KOPT-K1 (cell line): ENCODE measurements around the gene SLPI.

Source experiments
- H3K27ac ChIP-seq: fragments of 200-600 bp; sonication (generic); 2 replicates; pipeline ENCODE4 v1.5.1; 2016; ENCODE audit warnings: antibody characterized with exemption, mild to moderate bottlenecking, low read depth, low read length; ENCODE audit not compliant: poor library complexity, severe bottlenecking
- H3K36me3 ChIP-seq: fragments of 200-600 bp; sonication (generic); 2 replicates; pipeline ENCODE4 v1.5.1; 2017; ENCODE audit warnings: antibody characterized with exemption, mild to moderate bottlenecking, low read length, moderate library complexity; ENCODE audit not compliant: insufficient read depth
- H3K9me3 ChIP-seq: fragments of 200-600 bp; sonication (generic); 2 replicates; pipeline ENCODE4 v1.5.1; 2017; ENCODE audit warnings: antibody characterized with exemption, low read length, mild to moderate bottlenecking; ENCODE audit not compliant: insufficient read depth, poor library complexity, severe bottlenecking

SLPI gene

GRCh38 chr20:45253261-45253660 is 1.1 kb downstream of the SLPI start:
- Histone ChIP-seq H3K9me3 (no peaks in the 10 kb centered on the region), H3K27ac (no peak overlapping the region), H3K36me3 (no peaks in the 10 kb centered on the region)

DNA sequence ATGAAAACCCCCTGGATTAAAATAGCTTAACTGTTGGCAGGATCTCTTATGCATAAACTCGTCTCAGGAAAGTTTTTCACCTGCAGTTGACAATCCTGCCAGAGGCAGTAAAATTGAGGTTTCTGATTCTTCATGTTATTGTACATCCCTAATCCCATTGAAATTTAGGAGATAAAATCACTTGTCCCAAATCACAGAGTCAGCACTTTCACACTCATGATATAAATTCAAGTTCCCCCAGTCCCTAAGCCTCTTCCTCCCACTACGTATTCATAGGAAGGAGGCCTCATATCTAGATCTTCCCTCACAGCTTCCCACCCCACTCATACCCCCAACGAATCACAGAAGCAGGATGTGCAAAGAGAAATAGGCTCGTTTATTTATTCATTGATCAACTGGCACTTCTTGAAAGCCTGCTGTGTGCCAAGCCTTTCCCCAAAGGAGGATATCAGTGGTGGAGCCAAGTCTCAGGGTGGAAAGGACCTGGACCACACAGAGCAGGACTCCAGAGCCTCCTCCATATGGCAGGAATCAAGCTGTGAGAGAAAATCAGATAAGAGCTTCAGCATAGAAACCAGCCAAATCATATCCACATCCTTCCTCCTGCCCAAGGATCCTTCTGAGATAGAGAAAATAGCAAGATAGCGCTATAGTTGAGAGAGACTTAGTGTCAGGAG is 2.3 kb downstream of the SLPI start:
- Histone ChIP-seq H3K36me3 (no peaks in the 10 kb centered on the region), H3K9me3 (no peaks in the 10 kb centered on the region), H3K27ac (no peak overlapping the region)

- no peaks in the 10 kb centered on the region for H3K36me3 ChIP-seq
- no peak overlapping the region for H3K27ac ChIP-seq
- H3K9me3 ChIP-seq = no peaks in the 10 kb centered on the region
Observed at GRCh38 chr20:45248609-45249008, 5.8 kb downstream of the SLPI start.

DNA sequence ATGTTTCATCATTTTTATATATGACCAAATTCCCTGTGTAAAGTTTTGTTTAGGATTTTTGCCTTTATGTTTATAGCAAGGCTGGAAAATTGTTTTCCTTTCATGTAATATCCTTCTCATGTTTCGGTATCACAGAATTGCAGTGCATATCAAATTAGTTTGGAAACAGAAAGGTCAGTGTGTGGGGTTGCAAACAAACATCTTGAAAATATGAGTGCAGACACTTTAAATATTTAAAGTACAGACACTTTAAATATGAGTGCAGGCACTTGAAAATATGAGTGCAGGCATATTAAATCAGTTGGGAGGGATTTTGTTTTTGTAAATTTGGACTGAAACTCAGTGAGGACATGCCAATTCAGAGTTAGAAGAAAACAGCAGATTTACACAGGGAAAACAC is 6.5 kb downstream of the SLPI start:
- Histone ChIP-seq H3K36me3 (no peaks in the 10 kb centered on the region), H3K9me3 (no peaks in the 10 kb centered on the region), H3K27ac (no peak overlapping the region)

GRCh38 chr20:45246109-45246508 is 8.3 kb downstream of the SLPI start:
- Histone ChIP-seq H3K36me3 (no peaks in the 10 kb centered on the region), H3K9me3 (no peaks in the 10 kb centered on the region), H3K27ac (no peak overlapping the region)

- no peaks in the 10 kb centered on the region for H3K36me3 ChIP-seq
- H3K9me3 ChIP-seq = peaks cover 6% of the 10 kb centered on the region
- no peak overlapping the region for H3K27ac ChIP-seq
Observed at GRCh38 chr20:45238139-45238538, 16.2 kb downstream of the SLPI start.

- peaks cover 6% of the 10 kb centered on the region for H3K9me3 ChIP-seq
- H3K36me3 ChIP-seq = no peaks in the 10 kb centered on the region
- H3K27ac ChIP-seq = no peak overlapping the region
Observed at GRCh38 chr20:45235995-45236394, 18.4 kb downstream of the SLPI start.

GRCh38 chr20:45230631-45231030 is 23.7 kb downstream of the SLPI start:
- peaks cover 5% of the 10 kb centered on the region for H3K9me3 ChIP-seq
- no peak overlapping the region for H3K27ac ChIP-seq
- H3K36me3 ChIP-seq = no peaks in the 10 kb centered on the region

- H3K36me3 ChIP-seq = no peaks in the 10 kb centered on the region
- no peak overlapping the region for H3K27ac ChIP-seq
- H3K9me3 ChIP-seq = no peaks in the 10 kb centered on the region
Observed at GRCh38 chr20:45229264-45230056, 24.9 kb downstream of the SLPI start.

DNA sequence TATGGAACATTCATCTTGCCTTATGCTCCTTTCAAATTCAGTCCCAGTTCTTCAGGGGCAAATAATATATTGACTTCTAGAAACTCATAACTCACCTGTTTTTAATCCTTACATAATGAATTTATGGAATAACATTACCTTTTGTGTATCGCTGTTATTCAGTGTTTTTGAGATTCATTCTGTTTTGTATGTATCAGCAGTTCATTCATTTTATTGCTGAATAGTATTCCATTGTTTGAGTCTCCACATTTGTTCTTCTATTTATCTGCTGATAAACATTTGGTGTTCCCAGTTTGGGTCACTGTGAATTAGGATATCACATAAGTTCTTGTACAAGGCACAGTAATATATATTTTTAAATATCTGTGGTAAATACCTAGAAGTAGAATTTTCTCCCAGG is 28.1 kb downstream of the SLPI start:
- H3K9me3 ChIP-seq = no peaks in the 10 kb centered on the region
- H3K27ac ChIP-seq = no peak overlapping the region
- no peaks in the 10 kb centered on the region for H3K36me3 ChIP-seq

GRCh38 chr20:45223136-45223535 is 31.2 kb downstream of the SLPI start:
- Histone ChIP-seq H3K27ac (no peak overlapping the region), H3K9me3 (no peaks in the 10 kb centered on the region), H3K36me3 (no peaks in the 10 kb centered on the region)

- no peak within 1 kb of the TSS for H3K27ac ChIP-seq
- no peaks in the 10 kb centered on the region for H3K36me3 ChIP-seq
- no peaks in the 10 kb centered on the region for H3K9me3 ChIP-seq
Observed at GRCh38 chr20:45221076-45221475, 33.3 kb downstream of the SLPI start, which contains the start of gene SEMG2. TSS of gene SEMG2 (plus strand) at chr20:45221373. CDS start at chr20:45221390, 17 bp downstream.

DNA sequence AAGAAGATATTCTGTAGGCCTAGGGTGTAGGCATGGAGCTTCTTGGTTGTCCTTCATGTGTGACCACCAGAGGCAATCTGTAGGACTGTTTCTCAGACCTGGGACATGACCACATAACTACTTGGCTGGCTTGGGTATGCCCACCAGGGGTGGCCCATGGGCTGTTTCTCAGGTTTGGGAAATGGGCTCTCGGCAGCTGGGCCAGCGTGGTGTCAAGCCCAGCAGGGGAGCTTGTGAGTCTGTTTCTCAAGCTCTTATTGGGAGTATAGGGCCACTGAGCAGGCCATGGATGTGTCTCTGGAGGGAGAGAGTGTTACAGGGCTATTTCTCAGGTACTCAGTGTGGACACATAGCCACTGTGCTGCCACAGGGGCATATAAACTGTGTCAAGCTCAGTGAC is 35.7 kb downstream of the SLPI start:
- Histone ChIP-seq H3K27ac (no peak overlapping the region), H3K36me3 (no peaks in the 10 kb centered on the region), H3K9me3 (no peaks in the 10 kb centered on the region)

DNA sequence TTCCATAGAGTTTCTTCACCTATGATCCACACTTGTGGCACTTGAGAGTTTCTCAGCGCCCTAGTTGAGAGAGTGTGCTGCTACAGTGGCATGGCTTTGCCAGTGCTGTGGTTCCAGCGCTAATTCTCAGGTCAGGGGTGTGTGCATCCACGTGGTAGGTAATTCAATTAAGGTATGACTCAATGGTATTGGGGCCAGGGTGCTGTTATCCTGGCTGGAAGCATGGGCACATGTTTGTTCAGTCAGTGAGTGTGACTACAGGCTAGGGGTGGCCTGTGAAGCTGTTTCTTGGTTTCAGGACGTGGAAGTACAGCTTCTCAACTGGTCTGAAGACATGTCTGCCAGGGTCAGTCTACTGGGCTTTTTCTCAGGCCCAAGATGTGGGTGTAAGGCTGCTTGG is 36.2 kb downstream of the SLPI start:
- Histone ChIP-seq H3K27ac (no peak overlapping the region), H3K9me3 (no peaks in the 10 kb centered on the region), H3K36me3 (no peaks in the 10 kb centered on the region)

DNA sequence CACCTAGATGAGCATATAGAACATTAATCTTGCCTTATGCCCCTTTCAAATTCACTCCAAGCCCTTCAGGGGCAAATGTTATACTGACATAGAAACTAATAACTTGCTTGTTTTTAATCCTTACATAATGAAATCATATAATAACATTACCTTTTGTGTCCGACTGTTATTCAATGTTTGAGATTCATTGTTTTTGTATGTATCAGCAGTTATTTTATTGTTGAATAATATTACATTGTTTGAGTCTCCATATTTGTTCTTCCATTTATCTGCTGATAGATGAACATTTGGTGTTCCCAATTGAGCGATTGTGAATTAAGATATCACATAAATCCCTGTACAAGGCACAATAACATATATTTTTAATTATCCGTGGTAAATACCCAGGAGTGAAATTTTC is 41.5 kb downstream of the SLPI start:
- no peak overlapping the region for H3K27ac ChIP-seq
- no peaks in the 10 kb centered on the region for H3K9me3 ChIP-seq
- H3K36me3 ChIP-seq = no peaks in the 10 kb centered on the region
